DLD1 (cell line): ENCODE data around the gene GNRHR.
"Not testable (repeated sequence)": the region's sequence is repeated elsewhere in the genome, so short reads cannot be mapped to it uniquely, and the experiment has no call there.

Experiments
- in situ Hi-C: cut with HindIII; loops from 2 replicates; pipeline ENCODE4 v1.10.0; 2017; ENCODE audit warnings: low sequenced_read_pairs

The GNRHR gene

DNA sequence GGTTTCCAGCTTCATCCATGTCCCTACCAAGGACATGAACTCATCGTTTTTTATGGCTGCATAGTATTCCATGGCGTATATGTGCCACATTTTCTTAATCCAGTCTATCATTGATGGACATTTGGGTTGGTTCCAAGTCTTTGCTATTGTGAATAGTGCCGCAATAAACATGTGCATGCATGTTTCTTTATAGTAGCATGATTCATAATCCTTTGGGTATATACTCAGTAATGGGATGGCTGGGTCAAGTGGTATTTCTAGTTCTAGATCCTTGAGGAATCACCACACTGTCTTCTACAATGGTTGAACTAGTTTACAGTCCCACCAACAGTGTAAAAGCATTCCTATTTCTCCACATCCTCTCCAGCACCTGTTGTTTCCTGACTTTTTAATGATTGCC lies 23.7 kb downstream of the GNRHR start:
- in situ Hi-C loops = not testable (repeated sequence)

DNA sequence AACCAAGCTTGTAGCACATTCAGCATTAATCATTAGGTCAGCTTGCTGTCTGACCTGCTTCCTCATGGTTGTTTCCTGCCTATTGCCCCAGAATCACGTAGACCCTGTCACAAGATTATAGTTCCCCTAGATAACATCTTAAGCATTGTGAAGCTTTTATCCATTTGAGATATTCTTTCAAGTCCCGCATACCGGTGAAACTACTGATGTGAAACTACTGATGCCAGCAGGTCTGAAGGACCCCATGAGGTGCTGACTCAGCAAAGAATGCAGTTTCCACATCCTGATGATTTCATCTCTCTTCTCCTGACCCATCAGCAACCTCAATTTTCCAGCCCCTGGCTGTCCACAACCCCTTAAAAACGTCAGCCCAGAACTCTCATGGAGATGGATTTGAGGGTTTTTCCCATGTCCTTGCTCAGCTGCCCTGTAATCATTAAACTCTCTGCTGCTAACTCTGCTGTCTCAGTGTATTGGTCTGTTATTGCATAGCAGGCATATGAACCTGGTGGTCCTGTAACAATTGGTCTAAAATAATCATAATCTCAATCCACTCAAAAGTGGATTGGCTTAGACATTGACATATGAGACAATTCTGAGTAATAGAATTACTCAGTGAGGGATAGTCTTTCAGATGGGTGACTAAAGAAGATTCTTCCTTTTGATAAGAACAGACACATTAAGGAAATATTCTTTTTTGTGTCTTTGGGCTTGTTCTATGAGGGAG lies 26.9 kb downstream of the GNRHR start:
- in situ Hi-C loops = no loop called here

DNA sequence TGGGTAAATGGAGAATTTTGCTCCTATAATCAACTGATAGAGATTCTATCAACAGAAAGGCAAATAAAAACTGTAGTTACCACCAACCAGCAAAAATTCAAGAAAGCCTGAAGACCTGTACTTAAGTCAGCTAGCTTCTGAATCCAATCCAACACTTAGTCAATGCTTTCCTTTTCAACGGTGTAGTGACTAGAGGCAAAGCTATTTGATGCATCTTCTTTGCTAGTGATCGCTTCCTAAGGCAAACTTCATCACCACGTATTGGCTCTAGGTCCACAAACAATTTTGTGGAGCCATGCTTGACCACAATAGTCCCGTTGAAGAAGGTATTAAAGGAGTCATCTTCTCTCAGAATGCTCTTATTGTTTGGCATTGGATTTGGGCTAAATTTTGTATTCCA lies 28.2 kb downstream of the GNRHR start:
- in situ Hi-C loops = no loop called here

DNA sequence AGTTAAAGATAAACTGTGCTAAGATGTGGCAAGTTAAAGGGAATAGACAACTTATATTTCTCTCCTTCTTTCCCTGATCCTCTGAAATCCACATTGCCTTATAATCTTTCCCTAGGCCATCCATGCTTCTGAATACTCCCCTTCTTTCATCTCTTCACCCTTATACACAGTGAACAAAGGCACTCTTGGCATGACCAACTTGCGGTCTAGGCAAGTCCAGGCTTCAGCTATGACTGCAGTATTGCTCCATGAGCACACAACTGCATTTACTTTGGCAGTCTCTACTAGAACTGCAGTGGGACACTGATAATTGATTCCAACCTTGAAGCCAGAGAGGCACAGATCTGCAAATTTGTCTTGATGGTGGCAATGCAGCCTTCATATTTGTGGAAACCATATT lies 29.1 kb downstream of the GNRHR start:
- in situ Hi-C loops = no loop called here

DNA sequence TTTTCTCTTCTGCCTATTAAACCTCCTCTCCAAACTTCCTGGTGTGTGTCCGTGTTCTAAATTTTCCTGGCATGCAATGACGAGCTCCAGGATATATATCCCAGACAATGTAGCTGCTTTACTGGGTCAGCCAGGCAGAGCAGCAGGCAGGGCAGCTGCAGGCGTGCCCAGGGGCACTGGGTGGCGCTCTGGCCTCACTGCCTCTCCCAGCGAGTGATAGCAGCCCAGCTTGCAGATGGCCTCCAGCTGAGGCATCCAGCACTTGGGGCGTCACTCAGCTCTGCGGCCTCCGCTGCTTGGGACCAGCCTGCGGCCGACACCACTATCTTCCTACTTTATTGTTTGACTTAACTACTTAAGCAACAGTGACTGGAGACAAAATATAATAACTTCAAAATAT lies 30.2 kb downstream of the GNRHR start:
- in situ Hi-C loops = no loop called here

DNA sequence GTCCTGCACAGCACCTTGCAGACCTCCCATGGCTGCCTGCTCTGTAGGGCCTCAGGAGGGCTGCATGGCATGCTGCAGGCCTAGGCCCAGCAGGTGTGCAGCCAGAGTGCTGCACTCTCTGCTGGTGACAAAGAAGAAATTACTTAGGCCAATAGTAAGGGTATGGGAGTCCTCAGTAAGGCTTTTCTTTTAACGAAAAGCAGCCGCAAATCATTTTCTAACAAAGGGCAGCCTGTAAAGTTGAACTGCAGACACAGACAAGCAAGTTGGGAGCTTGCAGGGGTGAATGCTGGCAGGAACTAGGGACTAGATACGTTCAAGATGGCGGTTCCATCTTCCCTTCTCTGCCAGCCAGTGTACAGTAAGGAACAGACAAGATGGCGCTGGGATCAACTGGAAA lies 30.8 kb downstream of the GNRHR start:
- in situ Hi-C loops = no loop called here

DNA sequence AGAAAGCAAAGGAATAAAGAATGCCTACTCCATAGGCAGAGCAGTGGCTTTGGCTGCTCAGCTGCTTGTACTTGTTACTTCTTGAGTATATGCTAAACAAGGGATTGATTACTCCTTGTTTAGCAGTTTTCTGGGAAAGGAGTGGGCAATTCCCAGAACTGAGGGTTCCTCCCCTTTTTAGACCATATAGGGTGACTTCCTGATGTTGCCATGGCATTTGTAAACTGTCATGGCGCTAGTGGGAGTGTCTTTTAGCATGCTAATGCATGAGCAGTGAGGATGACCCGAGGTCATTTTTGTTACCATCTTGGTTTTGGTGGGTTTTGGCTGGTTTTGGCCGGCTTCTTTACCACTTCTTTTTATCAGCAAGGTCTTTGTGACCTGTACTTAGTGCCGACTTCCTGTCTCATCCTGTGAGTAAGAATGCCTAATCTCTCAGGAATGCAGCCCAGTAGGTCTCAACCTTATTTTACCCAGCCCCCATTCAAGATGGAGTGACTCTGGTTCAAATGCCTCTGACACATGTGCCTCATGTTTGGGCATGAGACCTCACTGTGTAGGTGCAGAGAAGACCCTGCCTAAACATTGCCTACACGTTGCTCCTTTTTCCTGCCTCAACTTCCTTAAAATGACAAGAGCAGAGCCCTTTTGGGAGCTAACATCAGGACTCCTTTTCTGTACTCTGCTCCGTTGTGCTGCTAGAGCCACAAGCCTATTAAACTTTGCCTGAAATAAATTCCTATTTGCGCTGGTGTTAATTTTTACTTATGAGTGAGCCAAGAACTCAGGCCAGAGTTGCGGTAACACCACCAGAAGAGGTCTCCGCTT lies 32.2 kb downstream of the GNRHR start:
- in situ Hi-C loops = no loop called here

DNA sequence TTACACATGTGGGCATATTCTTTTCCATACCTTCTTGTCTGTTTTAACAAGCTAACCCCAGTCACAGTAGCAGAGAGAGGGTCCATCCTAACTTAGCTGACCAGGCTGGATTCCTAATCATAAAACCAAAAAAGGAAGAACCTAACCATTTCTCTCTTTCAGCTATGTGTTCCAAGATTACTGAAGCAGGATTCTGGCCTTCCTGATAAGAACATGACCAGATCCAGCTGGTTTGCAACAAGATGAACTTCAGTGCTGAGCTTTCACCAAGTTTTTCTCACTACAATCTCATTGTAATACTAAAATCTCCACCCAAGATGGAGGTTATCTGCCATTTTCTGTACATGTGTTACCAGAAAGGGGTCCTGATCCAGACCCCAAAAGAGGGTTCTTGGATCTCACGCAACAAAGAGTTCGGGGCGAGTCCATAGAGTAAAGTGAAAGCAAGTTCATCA lies 32.8 kb downstream of the GNRHR start:
- in situ Hi-C loops = no loop called here

DNA sequence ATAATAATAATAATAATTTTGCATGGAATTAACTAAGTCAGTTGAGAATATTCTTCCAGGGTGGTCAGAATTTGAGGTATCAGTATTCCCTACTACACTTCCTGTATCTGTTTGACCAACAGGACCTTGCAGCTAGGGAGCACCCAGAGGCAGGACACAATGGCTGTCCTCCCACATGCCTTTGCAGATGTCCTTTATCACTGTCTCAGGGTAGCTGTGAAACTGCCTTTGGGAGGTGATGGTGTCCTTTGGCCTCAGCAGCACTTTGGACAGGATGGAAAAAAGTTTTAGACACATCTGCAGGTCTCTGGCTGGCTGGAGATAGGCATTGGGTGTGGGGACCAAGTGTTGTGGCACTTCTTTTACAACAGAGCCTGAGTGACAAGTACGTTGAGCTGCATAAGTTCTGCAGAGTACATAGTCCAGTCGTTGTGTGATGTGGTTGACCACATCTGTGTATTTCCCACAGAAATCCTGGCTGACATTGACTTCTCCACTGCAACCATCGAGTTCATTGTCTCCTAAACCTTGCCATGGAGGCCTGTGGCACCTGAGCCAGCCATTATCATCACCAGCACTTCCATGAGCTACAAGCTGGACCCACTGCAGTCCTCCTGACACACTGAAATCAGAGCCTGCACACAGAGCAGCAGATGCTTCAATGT lies 34.1 kb downstream of the GNRHR start:
- in situ Hi-C loops = no loop called here

DNA sequence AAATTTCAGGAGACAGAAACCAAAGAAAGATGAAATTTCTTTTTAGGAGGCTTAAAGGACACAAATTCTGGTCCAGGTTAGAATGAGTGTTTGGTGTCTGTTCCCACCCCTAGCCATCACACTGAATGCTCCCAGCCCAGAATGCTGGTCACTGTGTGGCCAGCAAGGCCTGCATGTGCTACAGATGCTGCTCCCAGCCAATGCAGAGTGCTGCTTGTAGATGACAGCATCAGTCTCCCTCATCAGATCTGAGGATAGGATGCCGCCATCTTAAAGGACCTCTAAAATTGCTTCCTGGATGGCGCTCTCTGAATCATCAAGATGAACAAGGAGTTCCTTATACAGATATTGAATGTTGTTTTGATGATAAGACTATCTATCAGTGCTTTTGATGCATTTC lies 35.3 kb downstream of the GNRHR start:
- in situ Hi-C loops = no loop called here

DNA sequence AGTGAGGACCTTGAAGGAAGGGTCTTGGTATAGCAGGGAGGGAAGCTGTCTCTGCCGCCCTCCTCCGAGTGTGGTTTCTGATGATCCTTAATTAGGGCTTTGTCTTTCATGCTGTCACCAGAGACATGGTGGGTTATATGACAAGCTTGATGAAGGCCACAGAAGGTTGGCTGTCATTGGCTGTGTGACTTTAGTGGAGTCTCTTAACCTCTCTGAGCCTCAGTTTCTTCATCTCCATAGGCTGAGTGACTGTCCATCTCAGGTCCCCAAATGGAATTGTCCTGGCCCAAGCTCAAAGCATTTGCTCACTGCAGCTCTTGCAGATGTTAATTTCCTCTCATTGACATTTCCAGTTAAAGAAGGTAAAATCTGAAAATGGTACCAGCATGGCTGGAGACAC lies 36.6 kb downstream of the GNRHR start:
- in situ Hi-C loops = no loop called here

DNA sequence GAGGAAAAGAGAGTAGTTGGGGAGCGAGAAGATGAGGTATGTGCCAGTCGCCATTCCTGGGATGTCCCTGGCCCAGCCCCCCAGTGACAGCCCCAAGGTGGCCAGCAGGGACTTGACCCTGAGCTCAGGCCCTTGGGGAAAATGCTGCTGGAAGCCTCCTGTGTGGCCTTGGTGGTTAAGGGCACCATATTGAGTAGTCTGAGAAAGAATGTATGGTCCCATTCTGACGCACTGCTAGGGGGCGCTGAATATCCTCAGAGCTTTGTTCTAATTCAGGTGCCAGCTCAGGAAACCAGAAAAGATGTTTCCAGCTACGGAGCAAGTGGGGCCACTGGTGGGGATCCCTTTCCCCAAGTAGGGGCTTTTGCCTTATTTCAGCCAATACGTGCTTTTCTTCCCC lies 39.2 kb downstream of the GNRHR start:
- in situ Hi-C loops = no loop called here

DNA sequence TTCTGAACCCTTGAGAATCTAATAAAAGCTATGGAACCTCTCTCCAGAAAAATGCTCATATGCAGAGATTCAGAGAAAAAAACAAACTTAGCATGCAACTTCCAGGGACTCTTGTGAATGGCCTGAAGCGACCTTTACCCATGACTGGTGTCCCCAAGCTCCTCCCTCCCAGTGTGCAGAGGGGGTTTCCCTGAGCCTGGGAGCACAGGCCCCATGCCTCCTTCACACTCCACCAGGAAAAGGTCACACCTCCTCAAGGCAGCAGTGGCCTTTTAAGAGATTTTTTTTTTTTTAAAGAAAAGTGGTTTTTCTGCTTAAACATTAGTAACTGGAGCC lies 40.0 kb downstream of the GNRHR start:
- in situ Hi-C loops = no loop called here

DNA sequence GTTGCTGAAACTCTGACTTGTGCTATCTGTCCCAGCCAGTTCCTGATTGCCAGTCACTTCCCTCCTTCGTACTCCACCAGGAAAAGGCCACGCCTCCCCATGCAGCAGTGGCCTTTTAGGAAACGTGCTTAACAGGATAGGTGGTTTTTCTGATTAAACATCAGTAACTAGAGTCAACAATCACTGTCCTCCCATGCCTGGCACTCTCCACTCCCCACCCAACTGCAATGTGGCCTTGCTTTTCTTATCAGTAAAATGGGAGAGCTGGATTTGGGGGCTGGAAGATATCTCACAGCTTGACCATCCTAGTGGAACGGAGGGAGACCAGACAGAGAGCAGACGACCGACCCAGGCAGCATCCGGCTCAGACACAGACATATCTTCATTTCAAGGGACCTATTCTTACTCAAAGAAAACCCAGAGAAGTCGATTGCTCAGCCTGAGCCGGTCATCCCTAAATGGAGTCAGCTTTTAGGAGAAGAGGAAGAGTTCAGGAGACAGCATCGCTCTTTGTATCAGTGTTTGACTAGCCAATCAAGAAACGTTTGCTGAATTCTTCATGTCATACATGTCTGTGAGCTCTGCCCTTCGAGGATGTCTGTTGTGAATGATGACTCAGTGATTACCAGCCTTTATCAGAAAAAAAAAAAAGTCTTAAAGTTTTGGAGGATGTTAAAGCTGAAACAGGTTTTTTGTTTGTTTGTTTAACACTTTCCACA lies 40.5 kb downstream of the GNRHR start:
- in situ Hi-C loops = no loop called here

DNA sequence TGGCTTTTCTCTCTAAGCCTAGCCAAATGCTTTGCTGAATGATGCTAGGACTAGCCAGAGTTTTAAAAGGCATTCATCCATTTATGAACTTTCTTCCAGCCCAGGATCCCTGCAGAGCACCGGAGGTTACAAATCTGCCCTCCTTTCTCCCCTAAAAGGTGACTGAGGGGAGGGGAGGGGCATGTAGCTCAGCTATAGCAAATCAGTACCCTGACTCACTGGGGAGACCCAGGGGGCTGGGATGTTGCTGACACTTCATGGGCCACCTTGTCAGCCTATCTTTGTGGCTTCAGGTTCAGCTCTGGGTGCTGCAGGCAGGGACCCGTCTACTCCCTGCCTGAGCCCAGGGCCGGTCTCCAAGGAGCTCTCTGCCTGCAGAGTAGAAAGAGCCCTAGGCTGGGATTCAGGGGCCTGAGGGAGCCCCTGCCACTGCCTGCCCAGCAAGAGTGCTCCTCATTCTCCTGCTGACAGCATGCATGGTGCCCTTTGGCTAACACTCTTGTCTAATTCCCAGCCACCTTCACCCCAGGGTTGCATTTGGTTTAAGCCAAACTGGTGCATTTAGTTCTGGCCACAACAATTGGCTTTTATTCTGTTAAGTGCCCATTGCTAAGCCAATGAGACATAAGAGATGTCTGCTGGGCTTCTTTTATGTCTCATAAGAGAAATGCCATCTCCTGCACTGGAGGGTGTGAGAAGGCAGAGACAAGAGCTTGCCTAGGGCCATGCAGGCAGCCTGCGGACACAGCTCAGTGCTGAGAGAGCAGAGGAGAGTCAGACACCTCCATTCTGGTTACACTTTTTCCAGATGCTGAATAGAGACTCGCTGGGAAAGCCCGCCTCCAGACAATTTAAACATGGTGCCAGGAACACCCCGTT lies 41.3 kb downstream of the GNRHR start:
- in situ Hi-C loops = no loop called here

DNA sequence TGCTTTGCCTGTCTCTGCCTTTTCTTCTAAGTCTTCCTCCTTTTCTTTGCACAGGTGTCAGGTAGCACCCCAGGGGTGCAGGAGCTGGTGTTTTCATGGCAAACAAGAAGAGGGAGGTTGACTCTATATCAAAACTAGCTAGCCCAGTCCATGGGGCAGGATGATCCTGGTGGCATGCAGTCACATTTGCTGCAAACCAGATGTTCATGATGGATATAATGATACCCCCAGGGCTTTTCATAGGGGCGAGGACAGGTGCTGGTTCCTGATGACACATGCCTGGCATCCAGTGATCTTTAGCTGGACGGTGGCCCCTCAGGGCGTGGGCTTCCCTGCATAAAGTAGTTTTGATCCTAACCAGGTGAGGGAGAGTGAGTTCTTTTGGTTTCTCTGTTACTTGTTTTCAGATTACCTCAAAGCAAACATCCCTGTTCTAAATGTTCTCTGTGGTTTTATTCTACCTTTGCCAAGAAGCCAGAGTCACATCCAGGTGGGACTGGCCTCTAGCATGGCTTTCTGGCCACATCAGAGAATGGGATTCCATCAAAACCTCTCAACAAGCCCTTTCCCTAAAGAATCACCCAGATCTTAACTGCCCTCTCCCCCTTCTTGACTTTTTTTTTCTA lies 42.1 kb downstream of the GNRHR start:
- in situ Hi-C loops = no loop called here

DNA sequence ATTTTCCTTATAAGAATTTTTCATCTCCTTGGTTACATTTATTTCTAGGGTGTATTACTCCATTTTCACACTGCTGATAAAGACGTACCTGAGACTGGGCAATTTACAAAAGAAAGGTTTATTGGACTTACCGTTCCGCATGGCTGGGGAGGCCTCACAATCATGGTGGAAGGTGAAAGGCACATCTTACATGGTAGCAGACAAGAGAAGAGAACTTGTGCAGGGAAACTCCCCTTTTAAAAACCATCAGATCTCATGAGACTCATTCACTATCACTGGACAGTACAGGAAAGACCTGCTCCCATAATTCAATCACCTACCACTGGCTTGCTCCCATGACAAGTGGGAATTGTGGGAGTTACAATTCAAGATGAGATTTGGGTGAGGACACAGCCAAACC lies 47.5 kb downstream of the GNRHR start:
- in situ Hi-C loops = not testable (repeated sequence)

DNA sequence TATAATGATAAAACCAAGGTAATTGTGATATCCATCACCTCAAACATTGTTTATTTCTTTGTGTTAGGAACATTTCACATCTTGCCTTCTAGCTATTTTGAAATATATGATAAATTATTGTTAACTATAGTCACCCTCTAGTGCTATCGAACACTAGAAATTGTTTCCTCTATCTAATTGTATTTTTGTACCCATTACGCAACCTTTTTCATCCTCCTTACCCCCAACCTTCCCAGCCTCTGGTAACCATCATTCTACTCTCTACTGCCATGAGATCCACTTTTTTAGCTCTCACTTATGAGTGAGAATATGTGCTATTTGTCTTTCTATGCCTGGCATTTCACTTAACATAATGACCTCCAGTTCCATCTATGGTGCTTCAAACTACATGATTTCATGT lies 49.3 kb downstream of the GNRHR start:
- in situ Hi-C loops = no loop called here

DNA sequence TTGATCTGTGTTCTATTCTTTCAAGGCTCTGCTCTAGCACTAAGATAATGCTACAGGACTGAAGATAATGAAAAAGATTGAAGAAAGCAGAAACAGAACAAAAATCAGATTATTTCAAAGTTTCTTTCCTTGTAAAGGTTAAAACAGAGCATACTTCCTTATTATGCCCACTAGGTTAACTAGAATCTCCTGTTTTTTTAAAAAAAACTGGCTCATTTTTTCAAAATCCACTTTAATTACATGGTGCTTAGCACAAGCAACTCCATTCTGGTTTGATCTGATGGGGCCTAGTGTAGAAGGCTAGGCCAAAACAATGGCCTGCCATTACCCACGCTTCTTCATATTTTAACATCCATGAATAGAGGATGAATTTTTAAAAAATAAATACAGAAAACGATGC lies 52.0 kb downstream of the GNRHR start:
- in situ Hi-C loops = no loop called here

DNA sequence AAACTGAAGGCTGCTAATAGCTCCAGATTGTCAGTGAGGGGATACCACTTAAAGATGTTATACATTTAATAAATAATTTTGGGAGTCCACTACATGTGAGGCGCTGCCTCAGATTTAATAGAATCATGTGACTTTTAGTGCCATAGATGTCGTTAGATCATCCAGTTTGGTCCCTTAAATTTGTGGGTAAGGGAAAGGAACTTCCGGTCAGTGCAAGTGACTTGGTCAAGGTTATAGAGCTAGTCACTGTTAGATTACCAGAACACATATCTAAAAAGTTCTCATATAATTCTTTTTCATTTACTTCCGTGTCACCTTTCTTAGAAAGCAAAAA lies 52.7 kb downstream of the GNRHR start:
- in situ Hi-C loops = no loop called here
